Astrocyte (in vitro differentiated cells and primary cell): ENCODE measurements around the gene DPEP1.

Source experiments
- EZH2 ChIP-seq: IDR thresholded peaks from 2 replicates; pipeline ENCODE4 v1.6.1; 2012; ENCODE audit warnings: mild to moderate bottlenecking, low read length, inconsistent platforms; ENCODE audit not compliant: insufficient read depth
- TF ChIP-seq, protein P1 (sequence below): IDR thresholded peaks from 2 replicates; pipeline ENCODE4 v1.5.1; 2011; ENCODE audit warnings: low read depth, mild to moderate bottlenecking, inconsistent platforms, low read length, moderate library complexity; ENCODE audit not compliant: insufficient read depth

DNA sequence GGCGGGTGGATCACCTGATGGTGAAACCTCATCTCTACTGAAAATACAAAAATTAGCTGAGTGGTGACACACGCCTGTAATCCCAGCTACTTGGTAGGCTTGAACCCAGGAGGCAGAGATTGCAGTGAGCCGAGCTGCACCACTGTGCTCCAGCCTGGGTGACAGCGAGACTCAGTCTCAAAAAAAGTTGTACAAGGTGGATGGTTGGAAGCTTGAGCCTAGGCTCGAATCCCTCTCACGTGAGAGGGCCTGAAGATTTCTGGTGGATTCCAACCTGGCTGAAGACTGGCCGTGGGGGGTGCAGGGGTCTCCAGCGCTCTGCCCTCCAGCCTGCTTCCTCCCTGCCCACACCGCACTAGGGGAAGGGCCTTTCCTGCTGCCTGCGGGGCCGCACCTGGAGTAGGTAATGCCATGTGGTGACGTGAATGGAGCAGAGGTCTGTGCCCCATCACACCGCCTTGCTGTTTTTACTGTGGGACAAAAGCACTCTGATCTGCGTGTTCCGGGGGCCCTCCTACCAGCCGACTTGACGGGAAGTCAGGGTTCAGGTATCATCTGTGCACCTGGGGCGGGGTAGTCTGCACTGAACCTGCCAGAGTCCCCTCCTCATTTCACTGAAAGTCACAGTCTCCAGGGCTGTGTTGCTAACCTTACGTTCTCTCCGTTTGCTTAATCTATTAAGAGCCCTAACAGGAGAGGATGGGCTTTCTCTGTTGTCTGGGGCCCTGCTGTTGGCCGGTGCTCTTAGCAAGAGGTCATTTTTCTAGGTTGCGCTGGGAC lies 48.8 kb upstream of the DPEP1 start:
- no peak for TF ChIP-seq EZH2
- TF ChIP-seq, protein P1, sequence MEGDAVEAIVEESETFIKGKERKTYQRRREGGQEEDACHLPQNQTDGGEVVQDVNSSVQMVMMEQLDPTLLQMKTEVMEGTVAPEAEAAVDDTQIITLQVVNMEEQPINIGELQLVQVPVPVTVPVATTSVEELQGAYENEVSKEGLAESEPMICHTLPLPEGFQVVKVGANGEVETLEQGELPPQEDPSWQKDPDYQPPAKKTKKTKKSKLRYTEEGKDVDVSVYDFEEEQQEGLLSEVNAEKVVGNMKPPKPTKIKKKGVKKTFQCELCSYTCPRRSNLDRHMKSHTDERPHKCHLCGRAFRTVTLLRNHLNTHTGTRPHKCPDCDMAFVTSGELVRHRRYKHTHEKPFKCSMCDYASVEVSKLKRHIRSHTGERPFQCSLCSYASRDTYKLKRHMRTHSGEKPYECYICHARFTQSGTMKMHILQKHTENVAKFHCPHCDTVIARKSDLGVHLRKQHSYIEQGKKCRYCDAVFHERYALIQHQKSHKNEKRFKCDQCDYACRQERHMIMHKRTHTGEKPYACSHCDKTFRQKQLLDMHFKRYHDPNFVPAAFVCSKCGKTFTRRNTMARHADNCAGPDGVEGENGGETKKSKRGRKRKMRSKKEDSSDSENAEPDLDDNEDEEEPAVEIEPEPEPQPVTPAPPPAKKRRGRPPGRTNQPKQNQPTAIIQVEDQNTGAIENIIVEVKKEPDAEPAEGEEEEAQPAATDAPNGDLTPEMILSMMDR = no peak
